CD4-positive, alpha-beta T cell treated with Interferon alpha-2 for 1 hour (primary cell): ENCODE data around the gene BCL2L13.
"Not testable (repeated sequence)": the region's sequence is repeated elsewhere in the genome, so short reads cannot be mapped to it uniquely, and the experiment has no call there.

Source experiments
- DNase-seq, 2 donors: peaks; one replicate each; pipeline ENCODE4 v3.0.0-alpha.2; 2020 to 2022

BCL2L13 gene, protein sequence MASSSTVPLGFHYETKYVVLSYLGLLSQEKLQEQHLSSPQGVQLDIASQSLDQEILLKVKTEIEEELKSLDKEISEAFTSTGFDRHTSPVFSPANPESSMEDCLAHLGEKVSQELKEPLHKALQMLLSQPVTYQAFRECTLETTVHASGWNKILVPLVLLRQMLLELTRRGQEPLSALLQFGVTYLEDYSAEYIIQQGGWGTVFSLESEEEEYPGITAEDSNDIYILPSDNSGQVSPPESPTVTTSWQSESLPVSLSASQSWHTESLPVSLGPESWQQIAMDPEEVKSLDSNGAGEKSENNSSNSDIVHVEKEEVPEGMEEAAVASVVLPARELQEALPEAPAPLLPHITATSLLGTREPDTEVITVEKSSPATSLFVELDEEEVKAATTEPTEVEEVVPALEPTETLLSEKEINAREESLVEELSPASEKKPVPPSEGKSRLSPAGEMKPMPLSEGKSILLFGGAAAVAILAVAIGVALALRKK

DNA sequence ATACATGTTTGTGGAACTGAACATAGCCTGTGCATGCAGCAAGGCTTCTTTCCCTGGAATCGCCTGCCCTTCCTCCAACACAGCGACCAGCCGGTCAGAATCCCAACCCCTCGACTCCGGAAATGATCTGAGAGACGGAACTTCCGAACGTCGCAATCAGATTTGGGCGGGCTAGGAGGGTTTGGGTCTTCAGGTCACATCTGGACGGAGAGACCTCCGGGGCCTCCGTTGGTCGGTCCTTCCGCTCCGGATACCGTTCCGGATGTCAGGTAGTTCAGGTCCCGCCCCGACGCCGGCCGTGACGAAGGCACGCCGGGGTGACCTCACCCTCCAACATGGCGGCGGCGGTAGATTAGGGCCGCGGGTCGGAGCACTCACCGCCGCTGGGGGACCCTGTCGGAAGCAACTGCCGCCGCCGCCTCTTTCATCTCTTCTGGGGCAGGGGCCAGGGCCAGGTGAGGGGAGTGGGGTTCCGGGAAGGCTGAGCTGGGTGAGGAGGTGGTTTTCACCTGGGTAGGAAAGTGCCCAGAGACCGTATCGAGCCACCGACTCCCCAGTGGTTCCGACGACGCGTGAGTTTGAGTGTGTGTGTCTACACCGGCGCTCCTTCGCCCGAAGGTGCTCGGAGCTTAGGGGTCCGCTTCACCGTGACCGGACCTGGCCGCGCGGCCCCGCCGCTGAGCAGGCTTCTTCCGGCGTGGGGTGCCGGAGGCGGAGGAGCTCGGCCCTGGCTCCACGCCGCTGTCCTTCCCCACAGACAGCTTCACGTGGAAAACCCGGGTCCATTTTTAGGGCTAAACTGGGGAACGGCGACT lies at the start of gene BCL2L13:
Gene BCL2L13, plus strand, starts transcription at position 326 of the 815 bp plus-strand sequence. CDS start 16,955 bp downstream, outside the sequence.
- peak; percentile 88 to 91 for DNase-seq

DNA sequence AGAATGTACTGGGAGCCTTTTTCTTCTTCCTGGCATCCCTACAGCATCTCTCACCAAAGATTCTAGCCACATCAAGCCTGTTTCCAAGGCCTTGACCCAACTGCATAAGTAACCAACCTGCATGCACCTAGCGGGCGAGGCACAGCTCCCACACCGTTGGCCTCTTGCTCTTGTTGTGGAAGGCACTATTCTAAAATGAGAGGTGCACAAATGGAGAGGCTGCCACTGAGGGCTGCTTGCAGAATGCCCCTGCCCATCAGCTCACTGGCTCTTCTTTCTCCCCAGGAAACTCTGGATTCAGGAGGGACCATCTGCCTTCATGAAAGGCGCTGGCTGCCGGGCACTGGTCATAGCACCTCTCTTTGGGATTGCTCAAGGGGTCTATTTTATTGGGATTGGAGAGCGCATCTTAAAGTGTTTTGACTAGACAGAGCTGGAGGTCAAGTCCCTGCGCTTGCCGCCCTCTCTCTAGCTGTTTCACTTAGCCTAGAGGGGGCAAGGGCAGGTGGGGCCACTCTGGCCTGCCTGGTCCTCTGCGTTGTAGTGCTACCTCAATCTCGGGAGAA lies 48.7 kb upstream of the BCL2L13 start:
- no peak for DNase-seq

DNA sequence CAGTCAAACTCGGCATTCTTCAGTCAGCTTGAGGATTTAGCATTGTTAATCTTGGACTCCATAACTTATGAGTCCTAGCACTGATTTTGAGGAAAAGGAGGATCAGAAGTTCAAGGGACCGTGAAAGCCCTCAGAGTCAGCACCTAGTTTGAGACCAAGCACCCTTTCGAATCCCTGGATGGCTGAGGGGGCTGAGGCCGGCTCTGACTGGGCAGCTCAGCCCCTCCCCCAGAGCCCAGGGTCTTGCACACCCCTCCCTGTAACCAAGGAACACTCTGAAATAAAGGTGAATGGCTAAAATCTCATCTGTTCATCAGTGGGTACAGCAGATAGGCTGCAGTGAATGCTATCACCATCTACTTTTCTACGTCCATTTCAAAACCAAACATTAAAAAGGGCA lies 48.0 kb upstream of the BCL2L13 start:
- DNase-seq = no peak

DNA sequence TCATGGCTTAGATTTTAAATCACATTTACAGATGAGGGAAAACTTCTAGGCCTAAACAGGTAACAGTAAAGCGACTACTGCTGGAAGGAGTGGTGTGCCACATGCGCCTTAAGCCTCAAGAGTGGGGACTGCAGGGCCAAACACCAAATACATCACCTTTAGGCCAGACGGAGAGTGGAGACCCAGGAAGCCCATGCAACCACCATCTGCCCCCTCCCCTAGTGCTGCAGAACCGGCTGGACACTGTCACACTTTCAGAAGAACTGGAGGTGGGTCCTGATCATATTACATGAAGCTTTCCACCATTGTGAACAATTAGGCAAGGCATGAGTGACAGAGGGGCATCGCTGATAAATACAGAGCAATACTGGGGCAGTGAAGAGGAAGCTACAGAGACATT lies 46.4 kb upstream of the BCL2L13 start:
- DNase-seq = no peak

DNA sequence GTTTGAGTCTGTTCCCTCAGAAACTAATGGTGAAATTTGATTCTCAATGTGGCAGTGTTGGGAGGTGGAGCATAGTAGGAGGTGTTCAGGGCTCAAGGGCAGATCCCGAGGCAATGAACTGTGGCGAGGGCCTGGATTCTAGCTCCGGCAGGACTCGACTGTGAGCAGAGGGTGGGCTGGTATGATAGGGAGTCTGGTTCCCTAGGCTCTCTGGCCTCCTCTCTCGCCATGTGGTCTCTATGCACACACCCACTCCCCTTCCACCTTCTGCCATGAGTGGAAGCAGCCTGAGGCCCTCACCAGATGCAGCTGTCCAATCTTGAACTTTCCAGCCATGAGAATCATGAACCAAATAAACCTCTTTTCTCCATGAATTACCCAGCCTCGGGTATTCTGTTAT lies 42.3 kb upstream of the BCL2L13 start:
- no peak for DNase-seq

DNA sequence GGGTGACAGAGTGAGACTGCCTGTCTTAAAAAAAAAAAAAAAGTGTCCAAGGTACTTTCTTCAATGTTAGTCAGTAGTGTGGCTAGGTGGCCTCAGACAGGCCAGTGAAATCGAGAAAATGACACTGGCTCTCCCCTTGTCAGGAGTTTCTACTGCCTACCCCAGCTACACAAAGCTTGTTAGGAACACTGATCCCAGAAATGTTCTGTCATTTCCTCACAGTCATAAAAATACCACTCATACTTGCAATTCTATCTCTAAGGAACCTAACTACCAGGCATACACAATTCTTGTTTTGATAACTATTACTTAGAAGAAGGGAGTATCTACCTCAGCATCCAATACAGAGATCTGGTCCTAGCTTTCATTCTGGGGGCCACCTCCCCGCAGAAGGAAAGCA lies 41.3 kb upstream of the BCL2L13 start:
- no peak for DNase-seq

DNA sequence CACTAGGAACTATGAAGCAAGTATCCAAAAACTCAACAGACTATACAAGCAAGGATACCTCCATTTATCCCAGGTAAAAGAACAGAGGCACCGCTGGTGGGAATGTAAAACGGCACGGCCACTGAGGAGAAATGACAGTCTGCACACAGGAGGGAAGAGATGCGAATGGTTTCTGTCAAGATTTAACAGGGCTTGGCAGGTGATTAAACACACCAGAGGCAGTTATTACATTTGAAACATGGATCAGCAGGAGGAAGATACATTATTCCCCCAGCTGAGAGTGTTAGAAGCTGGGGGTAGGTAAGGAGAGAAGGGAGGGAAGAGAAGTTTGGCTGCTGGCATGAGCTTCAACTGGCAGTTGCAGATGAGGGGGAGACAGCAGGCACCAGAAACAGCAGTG lies 40.2 kb upstream of the BCL2L13 start:
- DNase-seq = no peak

DNA sequence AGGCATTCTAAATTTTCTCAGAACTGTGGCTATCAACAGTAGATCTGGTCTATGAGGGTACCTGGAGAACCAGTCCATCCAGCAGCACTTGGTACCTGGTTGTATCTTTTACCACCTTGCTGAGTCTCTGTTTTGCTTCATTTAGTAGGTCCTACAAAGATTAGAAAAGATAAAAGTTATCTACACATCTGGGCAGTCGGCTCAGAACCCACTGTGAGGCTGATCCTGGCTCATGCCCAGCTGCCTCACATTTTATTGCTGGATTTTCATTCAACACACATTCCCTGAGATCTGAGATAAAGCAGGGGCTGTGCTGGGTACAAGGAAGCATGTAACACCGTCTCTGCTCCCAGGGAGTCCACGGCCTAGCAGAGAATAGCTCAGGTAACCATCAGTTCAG lies 37.5 kb upstream of the BCL2L13 start:
- no peak for DNase-seq

DNA sequence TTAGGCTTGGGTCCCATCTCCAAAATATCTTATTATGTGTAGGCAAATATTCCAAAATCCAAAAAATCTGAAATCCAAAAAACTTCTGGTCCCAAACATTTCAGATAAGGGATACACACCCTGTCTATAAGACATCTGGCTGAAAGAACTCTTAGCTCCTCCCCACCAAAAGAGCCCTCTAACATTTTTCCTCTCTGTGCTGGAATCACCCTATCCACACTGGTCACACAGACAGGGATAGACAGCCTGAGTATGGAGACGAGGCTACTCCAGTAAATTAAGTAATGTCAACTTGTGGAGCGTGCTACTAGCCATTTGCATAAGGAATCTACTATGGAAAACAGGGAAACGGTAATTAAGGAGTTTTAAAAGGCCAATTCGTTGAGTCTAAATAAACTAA lies 34.9 kb upstream of the BCL2L13 start:
- no peak for DNase-seq

DNA sequence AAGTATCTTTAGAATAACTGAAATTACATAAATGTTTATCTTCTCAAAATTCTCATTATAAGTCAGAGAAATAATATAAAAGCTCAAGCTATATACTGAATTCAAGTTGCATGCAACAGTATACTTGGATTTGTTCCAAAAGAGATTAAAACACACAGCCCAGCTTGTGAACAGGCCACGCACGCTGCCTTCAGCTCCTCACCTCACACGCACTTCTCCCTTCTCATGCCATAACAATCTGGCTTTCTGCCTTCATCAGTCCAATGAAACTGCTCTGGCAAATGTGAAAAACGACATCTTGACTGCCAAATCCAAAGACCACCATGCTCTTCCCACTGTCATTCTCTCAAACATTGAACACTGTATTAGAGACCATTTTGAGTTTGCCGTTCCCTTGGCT lies 32.1 kb upstream of the BCL2L13 start:
- no peak for DNase-seq

DNA sequence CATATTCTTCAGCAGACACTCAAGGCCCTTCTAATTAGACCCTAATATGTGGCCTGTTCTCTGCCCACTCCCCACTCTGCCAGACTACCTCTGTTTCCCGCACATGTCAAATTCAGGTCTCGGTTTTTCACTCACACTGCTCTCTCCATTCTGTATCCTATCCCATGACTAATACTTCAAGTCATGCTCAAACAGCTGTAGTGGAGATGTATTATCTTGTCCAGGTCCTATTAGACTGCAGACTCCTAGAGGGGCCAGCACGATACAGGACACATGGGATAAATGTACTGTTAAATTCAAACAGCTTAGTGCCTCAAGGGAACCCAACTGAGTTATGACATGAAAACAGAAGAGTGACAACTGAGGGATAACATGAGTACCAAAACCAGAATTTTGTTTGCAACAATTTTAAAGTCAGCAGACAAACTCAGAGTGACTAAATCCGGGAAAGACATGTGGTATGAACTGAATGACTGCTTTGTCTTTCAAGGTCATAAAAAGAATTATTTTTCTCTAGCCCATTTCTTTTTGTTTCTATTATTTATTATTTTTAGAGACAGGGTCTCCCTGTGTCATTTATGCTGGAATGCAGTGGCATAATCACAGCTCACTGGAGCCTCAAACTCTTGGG lies 30.6 kb upstream of the BCL2L13 start:
- DNase-seq = no peak

DNA sequence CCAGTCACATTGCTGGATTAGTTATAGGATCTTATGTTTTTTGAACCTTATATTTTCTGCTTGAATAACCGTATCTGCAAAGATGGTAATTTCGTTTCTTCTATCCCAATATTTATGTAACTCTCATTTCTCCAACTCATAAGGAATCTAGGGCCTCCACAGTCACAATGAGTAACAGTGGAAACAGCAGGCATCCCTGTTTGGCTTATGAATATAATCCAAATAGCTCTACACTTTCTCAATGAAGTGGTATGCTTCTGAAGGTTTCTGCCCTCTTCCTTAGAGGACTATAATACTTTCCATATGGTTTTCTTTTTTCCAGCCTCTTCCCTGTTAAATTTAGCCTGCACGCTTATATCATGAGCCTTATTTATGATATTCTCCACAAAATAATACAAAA lies 26.5 kb upstream of the BCL2L13 start:
- DNase-seq = no peak

DNA sequence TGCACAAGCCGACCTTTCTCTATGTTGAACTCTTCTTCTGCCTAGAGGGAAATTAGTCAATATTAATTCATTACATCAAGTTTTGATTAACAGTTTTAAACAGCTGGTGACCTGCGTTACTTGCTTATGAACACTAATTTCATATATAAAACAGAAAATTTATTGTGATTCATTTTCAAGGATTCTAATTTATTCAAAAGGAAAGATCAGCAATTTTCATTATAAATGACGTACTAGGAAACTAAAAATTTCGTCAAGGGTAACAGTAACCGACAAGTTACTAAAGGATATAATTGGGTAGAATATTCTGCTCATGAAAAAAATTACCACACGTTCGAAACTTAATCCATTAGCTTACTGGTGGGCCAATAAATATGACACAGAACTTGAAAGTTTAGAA lies 25.3 kb upstream of the BCL2L13 start:
- DNase-seq = no peak

DNA sequence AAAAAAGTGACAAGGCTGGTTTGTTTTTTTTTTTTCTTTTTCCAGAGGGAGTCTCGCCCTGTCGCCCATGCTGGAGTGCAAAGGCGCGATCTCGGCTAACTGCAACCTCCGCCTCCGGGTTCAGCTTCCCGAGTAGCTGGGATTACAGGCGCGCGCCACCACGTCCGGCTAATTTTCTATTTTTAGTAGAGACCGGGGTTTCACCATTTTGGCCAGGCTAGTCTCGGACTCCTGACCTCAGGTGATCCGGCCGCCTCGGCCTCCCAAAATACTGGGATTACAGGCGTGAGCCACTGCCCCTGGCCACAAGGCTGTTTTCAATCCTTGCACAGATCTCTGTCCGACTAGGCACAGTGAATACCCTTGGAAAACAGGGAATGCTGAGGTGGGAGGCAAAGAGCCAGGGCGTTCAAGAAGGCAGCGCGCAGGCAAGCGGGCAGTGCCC lies 10.6 kb upstream of the BCL2L13 start:
- no peak for DNase-seq

DNA sequence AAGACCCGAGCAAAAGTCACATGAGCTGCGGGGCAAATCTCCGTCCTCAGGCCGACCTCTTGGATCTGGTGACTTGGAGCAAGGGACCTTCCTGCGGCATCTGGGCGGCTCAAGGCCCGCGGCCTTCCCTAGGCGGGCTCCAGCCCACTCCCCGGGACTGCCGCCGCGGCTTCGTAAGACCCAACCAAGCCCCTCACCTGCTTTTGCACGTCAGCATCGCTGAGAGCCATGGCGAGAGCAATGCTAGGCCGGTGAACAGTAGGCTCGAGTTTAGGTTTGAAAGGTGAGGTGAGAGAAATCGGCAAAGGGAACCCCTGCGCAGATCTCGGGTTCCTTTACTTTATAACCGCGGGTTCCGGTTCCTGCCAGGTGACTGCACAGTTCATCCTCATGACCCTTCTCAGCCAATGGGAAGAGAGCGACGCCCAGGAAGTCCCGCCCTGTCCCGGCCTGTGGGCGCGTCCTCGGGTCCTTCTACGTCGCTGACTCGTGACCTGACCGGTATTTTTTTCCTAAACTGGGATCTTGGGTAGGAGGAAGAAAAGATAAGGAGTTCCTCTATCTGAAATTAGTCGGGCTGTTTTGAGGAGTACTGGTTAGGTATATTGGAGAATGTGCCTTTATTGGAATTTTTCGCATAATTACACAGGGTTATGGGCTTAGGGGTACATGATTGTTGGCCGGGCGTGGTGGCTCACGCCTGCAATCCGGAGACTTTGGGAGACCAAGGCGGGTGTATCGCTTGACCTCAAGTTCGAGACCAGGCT lies 10.0 kb upstream of the BCL2L13 start, which contains the start of gene ATP6V1E1:
Gene ATP6V1E1, minus strand, starts transcription at position 344 of the 767 bp plus-strand sequence. Its CDS starts 114 bp downstream, at position 230.
- DNase-seq = peak; percentile 95 to 97

DNA sequence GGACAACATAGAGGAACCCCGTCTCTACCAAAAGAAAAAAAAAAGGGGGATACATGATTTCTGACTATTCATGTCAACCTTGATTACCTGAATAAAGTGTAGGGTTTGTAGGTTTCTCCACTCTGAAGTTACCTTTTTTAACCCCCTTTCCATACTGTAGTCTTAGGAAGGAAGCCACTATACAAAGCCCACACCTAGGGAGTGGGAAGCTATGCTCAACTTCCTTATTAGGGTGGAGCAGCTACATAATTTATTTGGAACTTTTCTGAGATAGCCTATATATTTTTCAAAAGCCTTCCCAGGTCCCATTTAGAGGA lies 9.4 kb upstream of the BCL2L13 start:
- DNase-seq = no peak

DNA sequence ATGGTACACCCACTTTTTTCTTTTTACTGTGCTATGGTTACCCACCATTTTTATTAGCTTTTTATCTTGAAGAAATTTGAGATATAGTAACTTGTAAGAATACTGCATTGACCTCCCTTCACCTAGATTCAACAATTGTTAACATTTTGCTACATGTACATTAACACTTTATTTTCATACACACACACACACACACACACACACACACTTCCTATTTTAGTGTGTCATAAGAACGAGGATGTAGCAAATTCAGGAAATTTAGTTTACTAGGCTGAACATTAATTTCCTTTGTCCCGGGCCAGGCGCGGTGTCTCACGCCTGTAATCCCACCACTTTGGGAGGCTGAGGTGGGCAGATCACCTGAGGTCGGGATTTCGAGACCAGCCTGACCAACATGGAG lies 8.9 kb upstream of the BCL2L13 start:
- DNase-seq = no peak

DNA sequence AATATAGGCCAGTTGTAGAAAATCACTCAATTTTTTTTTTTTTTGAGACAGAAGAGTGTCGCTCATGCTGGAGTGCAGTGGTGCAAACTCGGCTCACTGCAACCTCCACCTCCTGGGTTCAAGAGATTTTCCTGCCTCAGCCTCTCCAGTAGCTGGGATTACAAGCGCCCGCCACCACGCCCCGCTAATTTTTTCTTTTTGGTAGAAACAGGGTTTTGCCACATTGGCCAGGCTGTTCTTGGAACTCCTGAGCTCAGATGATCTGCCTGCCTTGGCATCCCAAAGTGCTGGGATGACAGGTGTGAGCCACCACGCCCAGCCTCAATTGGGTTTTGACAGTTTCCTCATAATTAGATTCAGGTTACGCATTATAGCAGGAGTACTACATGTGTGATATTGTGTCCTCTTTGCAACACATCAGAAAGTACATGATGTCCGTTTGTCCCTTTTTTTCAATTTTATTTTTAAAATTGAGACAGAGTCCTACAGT lies 7.4 kb upstream of the BCL2L13 start:
- DNase-seq = no peak

DNA sequence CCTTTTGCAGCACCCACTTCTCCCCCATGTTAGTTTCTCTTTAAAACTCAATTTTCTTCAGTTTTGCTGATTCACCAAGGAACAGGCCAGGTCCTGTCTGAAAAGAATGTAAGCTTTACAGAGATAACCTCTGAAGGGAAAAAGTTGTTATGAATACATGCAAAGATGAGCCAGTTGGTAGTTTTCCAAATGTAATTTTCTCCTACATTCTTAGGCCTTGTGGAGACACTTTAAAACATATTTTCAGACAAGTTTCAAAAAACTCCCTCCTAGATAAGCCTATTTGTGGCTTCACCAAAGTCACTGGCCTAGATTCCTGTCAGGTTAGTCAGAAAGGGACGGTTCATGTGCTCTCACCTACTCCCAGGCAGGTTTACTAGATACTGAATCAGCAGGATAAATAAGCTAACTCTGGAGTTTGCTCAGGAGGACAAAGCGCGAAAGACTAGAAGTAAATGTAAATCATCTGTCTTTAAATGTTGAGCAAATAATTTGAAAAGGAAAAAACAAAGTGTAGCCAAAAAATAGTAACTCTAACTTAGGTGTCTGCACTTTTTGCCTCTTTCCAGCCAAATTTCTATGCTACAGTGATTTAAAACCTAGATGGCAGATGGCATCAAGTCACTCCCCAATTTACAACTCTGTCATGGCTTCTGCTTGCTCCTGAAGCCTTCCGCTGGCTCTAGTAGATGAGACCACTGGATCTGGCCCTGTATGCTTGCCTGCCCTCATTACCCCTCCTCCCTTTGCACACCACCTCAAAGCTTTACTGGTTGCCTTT lies 5.2 kb upstream of the BCL2L13 start:
- DNase-seq = no peak

DNA sequence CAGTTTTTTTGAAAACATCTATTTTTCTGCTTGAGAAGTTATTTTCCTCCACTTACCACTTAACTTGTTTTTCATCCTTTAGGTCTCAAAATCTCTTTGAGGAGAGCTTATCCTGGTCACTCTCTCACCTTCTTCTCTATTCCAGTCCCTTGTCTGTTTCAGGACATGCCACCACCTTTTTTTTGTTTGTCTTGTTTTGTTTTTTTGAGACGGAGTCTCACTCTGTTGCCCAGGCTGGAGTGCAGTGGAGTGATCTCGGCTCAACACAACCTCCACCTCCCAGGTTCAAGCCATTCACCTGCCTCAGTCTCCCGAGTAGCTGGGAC lies 4.6 kb upstream of the BCL2L13 start:
- DNase-seq = no peak

DNA sequence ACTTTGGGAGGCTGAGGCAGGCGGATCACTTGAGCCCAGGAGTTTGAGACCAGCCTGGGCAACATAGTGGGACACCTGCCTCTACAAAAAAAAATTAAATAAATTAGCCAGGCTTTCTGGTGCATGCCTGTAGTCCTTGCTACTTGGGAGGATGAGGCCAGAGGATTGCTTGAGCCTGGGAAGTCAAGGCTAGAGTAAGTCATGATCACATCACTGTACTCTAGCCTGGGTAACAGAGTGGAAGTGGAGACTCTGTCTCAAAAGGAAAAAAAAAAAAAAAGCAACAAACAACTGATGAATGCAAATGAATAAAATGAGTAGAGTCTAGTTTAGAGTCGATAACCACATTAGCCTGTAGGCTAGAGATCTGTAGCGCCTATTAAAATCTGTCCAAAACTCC lies 3.9 kb upstream of the BCL2L13 start:
- no peak for DNase-seq

DNA sequence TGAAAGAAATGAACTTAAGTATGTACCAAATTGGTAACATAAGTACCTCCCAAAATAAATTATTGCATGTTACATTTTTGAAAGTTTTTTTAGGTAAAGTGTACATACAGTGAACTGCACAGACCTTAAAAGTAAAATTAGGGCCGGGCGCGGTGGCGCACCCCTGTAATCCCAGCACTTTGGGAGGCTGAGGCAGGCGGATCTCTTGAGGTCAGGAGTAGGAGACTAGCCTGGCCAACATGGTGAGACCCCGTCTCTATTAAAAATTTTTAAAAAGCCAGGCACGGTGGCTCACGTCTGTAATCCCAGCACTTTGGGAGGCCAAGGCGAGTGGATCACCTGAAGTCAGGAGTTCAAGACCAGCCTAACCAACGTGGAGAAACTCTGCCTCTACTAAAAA lies 1.7 kb upstream of the BCL2L13 start:
- DNase-seq = not testable (repeated sequence)
